Nephron progenitor cell (in vitro differentiated cells): ENCODE results near the gene AFF1.

ENCODE experiments used
- DNase-seq: peaks from one replicate; pipeline ENCODE4 v3.0.0; 2021
- H3K27ac Mint-ChIP-seq: 2 replicates; pipeline ENCODE4 v1.8.0; 2021; ENCODE audit warnings: mild to moderate bottlenecking, moderate library complexity, mixed read lengths
- H3K27me3 Mint-ChIP-seq: 2 replicates; pipeline ENCODE4 v1.8.0; 2021; ENCODE audit warnings: mild to moderate bottlenecking, low read depth, mixed read lengths; ENCODE audit not compliant: poor library complexity
- H3K36me3 Mint-ChIP-seq: 2 replicates; pipeline ENCODE4 v1.8.0; 2021; ENCODE audit warnings: low read depth, mixed read lengths
- H3K4me1 Mint-ChIP-seq: 2 replicates; pipeline ENCODE4 v1.8.0; 2021; ENCODE audit warnings: mixed read lengths
- H3K4me3 Mint-ChIP-seq: 2 replicates; pipeline ENCODE4 v1.8.0; 2021; ENCODE audit warnings: mild to moderate bottlenecking, moderate library complexity, mixed read lengths
- H3K9me3 Mint-ChIP-seq: 2 replicates; pipeline ENCODE4 v1.8.0; 2021; ENCODE audit warnings: mild to moderate bottlenecking, moderate library complexity, mixed read lengths
- TF ChIP-seq, protein P1 (sequence below): fragments of 200-600 bp; sonication (generic); IDR thresholded peaks from 2 replicates; pipeline ENCODE4 v1.5.0; 2021; ENCODE audit warnings: antibody characterized with exemption

The AFF1 gene

DNA sequence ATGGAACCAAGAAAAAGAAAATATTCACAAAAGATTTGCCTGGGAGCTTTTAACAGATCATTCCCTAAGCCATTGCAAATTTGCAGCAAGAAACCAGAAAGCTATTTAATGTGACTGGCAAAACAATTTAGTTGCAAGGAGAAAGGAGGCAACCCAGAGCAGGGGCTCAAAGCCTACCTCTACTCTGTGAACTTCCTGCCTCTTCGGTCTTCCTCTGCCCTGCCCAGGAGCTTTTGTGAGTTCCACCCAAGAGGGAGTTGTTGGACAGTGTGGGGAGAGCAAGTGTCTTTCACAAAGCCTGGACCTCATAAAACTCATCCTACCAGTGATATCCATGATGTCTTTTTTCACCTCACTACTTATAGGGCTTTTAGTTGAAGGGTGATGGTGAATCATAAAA is 107.4 kb downstream of the AFF1 start:
- H3K9me3 Mint-ChIP-seq, result no peaks in the 10 kb centered on the region
- no peaks in the 10 kb centered on the region for H3K27me3 Mint-ChIP-seq
- H3K4me1 Mint-ChIP-seq, result peaks cover 5% of the 10 kb centered on the region
- no peak for DNase-seq
- peaks cover 16% of the 10 kb centered on the region for H3K36me3 Mint-ChIP-seq
- H3K4me3 Mint-ChIP-seq, result no peak overlapping the region
- TF ChIP-seq, protein P1, sequence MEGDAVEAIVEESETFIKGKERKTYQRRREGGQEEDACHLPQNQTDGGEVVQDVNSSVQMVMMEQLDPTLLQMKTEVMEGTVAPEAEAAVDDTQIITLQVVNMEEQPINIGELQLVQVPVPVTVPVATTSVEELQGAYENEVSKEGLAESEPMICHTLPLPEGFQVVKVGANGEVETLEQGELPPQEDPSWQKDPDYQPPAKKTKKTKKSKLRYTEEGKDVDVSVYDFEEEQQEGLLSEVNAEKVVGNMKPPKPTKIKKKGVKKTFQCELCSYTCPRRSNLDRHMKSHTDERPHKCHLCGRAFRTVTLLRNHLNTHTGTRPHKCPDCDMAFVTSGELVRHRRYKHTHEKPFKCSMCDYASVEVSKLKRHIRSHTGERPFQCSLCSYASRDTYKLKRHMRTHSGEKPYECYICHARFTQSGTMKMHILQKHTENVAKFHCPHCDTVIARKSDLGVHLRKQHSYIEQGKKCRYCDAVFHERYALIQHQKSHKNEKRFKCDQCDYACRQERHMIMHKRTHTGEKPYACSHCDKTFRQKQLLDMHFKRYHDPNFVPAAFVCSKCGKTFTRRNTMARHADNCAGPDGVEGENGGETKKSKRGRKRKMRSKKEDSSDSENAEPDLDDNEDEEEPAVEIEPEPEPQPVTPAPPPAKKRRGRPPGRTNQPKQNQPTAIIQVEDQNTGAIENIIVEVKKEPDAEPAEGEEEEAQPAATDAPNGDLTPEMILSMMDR, result no peak
- no peak overlapping the region for H3K27ac Mint-ChIP-seq

DNA sequence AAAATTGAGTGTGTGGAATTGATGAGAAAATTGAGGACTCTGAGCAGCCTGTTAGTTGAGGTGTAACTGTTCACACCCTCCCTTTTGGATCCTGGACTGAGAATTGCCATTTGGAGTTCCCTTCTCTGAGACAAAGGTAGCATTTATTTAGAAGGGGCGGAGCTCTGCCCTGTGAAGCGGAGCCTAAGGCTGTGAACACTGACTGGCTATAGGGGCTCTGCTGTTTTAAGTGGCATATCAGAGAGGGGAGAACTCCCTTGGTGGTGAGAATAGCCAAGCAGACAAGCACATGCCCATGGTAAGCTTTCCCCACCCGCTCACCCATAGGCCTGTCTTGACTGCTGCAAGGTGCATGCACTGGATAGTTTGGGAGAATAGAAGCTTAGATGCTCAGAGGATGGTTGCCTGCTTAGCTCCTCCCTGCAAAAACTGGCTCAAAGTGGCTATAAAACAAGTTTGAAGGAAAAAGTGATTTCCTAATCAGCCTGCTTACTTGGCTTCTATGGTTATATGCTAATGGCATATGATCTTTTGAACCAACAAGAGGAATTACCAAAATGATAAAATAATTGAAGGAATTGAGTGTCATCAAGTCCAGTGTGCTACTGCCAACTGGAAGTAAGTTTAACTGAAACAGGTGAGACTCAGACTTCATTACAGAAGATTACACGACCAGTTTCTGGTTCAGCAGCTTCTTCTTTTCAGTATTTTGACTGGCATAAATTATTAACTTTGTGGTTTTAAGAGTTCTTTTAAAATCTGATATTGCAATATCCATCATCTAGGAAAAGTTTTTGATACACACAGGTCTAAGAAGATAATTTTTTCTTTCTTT is 108.4 kb downstream of the AFF1 start:
- DNase-seq, result no peak
- TF ChIP-seq, protein P1, result no peak
- H3K36me3 Mint-ChIP-seq, result peaks cover 23% of the 10 kb centered on the region
- no peaks in the 10 kb centered on the region for H3K27me3 Mint-ChIP-seq
- peak overlapping the region; percentile 91 for H3K27ac Mint-ChIP-seq
- no peaks in the 10 kb centered on the region for H3K9me3 Mint-ChIP-seq
- H3K4me3 Mint-ChIP-seq, result peak overlapping the region; percentile 23
- H3K4me1 Mint-ChIP-seq, result peaks cover 15% of the 10 kb centered on the region

DNA sequence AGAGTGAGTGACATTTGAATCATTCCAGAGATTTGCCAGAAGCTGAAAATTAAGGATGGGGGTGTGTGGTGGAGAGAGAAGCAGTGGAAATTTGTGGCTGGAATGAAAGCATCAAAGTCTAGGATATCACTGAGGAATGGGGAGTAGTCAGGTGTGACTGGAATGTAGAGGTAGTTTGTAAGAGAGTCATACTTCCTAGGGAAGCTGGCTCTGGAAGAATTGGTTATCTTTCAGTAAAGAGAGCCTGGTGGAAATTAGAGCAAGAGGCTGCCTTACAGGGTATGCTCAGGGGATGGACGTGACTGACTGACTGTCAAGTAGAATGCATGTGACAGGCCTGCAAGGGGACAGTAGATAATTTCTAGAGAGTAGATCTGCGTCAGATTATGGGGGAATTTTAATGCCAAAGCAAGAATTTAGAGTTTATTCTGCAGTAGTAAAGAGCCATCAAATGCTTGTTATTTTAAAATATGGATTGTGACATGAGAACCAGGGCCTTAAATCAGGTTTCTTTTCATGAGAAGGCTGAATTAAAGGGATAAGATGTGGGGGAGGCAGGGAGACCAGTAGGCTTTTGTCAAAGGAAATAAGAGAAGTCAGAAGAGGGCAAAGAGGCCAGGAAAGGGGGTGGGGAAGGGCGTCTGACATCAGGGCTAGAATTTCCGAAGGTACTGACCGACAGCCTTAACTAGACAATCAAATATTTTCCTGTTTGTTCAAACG is 109.9 kb downstream of the AFF1 start:
- Mint-ChIP-seq H3K4me1 (peaks cover 30% of the 10 kb centered on the region), H3K36me3 (peaks cover 37% of the 10 kb centered on the region), H3K4me3 (no peak overlapping the region), H3K9me3 (no peaks in the 10 kb centered on the region), H3K27me3 (no peaks in the 10 kb centered on the region), H3K27ac (no peak overlapping the region)
- DNase-seq, result peak; percentile 28
- TF ChIP-seq, protein P1, result no peak

DNA sequence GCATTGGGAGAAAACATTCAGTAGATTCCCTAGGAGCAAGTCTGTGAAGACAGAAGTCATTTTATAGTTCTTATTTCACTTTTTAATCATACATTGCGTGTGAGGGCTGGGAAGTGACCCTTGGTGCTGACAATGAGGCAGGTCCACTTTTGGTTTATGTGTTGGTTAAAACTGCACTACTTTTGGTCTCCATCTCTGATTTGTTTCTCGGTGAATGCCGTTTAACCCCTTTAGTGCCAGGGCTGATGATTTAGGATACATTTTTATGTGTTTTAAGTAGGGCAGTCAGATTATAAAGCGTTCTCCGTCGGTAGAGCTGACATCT is 110.4 kb downstream of the AFF1 start:
- Mint-ChIP-seq H3K27ac (no peak overlapping the region), H3K9me3 (no peaks in the 10 kb centered on the region), H3K27me3 (no peaks in the 10 kb centered on the region), H3K36me3 (peaks cover 42% of the 10 kb centered on the region), H3K4me1 (peaks cover 35% of the 10 kb centered on the region), H3K4me3 (no peak overlapping the region)
- no peak for DNase-seq
- TF ChIP-seq, protein P1, result no peak

DNA sequence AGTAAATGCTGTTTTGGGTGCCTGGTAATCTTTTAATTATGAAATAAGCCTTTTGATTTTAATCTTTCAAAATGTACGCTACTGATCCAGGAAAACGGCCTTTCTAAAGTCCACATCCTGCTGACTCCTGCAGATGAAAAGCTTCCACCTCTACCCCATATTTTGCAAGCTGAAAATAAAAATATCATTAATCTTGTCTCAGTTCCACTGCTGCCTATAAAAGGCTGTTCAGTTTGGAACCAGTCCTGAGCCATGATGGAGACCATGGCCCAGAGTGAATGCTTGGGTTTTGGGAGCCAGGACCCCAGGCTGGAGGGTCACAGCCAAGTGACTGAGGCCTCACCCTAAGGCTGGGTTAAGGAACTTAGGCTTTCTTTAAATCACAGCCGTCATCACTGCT is 110.8 kb downstream of the AFF1 start:
- no peak overlapping the region for H3K4me3 Mint-ChIP-seq
- DNase-seq, result no peak
- peaks cover 40% of the 10 kb centered on the region for H3K4me1 Mint-ChIP-seq
- H3K36me3 Mint-ChIP-seq, result peaks cover 46% of the 10 kb centered on the region
- no peaks in the 10 kb centered on the region for H3K27me3 Mint-ChIP-seq
- H3K9me3 Mint-ChIP-seq, result no peaks in the 10 kb centered on the region
- peak overlapping the region; percentile 91 for H3K27ac Mint-ChIP-seq
- TF ChIP-seq, protein P1, result no peak
